NCI-H774 (cell line): ENCODE measurements around the gene CSNK1G2.

Experiments used
- DNase-seq: peaks from one replicate; lab custom pipeline; 2025; lab: John Stamatoyannopoulos, UW

Gene CSNK1G2

GRCh38 chr19:1968279-1969175 lies 27.6 kb downstream of the CSNK1G2 start:
- DNase-seq: no peak

- DNase-seq: no peak
Measured at GRCh38 chr19:1969176-1970002, 28.4 kb downstream of the CSNK1G2 start.

- DNase-seq: no peak
Measured at GRCh38 chr19:1970003-1970805, 29.2 kb downstream of the CSNK1G2 start.

GRCh38 chr19:1970806-1971502 lies 30.0 kb downstream of the CSNK1G2 start:
- DNase-seq: no peak

- no peak for DNase-seq
Measured at GRCh38 chr19:1974381-1975161, 33.6 kb downstream of the CSNK1G2 start.

GRCh38 chr19:1975162-1975480 lies 34.1 kb downstream of the CSNK1G2 start:
- DNase-seq: no peak

GRCh38 chr19:1977120-1977519 lies 36.1 kb downstream of the CSNK1G2 start:
- DNase-seq: no peak

GRCh38 chr19:1978346-1978894 lies 37.4 kb downstream of the CSNK1G2 start:
- no peak for DNase-seq

GRCh38 chr19:1979017-1979416 lies 38.0 kb downstream of the CSNK1G2 start:
- DNase-seq: no peak

GRCh38 chr19:1979642-1980041 lies 38.7 kb downstream of the CSNK1G2 start:
- DNase-seq: no peak

- DNase-seq: no peak
Measured at GRCh38 chr19:1980091-1980808, 39.3 kb downstream of the CSNK1G2 start.

- DNase-seq: no peak
Measured at GRCh38 chr19:1980809-1981181, 39.8 kb downstream of the CSNK1G2 start.

GRCh38 chr19:1981253-1981652 lies 40.3 kb downstream of the CSNK1G2 start:
- no peak for DNase-seq

GRCh38 chr19:1984357-1984756 lies 43.4 kb downstream of the CSNK1G2 start:
- DNase-seq: no peak

- no peak for DNase-seq
Measured at GRCh38 chr19:1985588-1986356, 44.8 kb downstream of the CSNK1G2 start.

GRCh38 chr19:1986357-1987162 lies 45.6 kb downstream of the CSNK1G2 start:
- no peak for DNase-seq

- no peak for DNase-seq
Measured at GRCh38 chr19:1987197-1988187, 46.5 kb downstream of the CSNK1G2 start.
